Measurements from ENCODE around the gene AATF. TPM values are rescaled to one million over a fixed set of nuclear protein-coding genes. Genes with fewer than 3 reads are reported as not detected.

Gene AATF
- total RNA-seq, 1 donor from 2014 or later: 48.0 TPM

- Mint-ChIP-seq H3K9me3 (peaks cover 6% of the 10 kb centered on the region), H3K4me1 (ENCODE audit: unreplicated experiment) (peaks cover 3% of the 10 kb centered on the region), H3K4me3 (no peak overlapping the region), H3K27ac (no peak overlapping the region), H3K27me3 (no peaks in the 10 kb centered on the region), H3K36me3 (no peaks in the 10 kb centered on the region)
- DNase-seq (ENCODE audit: extremely low spot score, unreplicated experiment): no peak
- no peak for TF ChIP-seq CTCF (conservative IDR thresholded peaks at IDR 0.05)
Observed at GRCh38 chr17:37079735-37080134, 131.0 kb downstream of the AATF start.

- Mint-ChIP-seq H3K27me3 (no peaks in the 10 kb centered on the region), H3K36me3 (peaks cover 5% of the 10 kb centered on the region), H3K27ac (no peak overlapping the region), H3K4me3 (no peak overlapping the region), H3K9me3 (peaks cover 6% of the 10 kb centered on the region), H3K4me1 (ENCODE audit: unreplicated experiment) (peaks cover 3% of the 10 kb centered on the region)
- no peak for TF ChIP-seq CTCF (conservative IDR thresholded peaks at IDR 0.05)
- no peak for DNase-seq (ENCODE audit: extremely low spot score, unreplicated experiment)
Observed at GRCh38 chr17:37081287-37081686, 132.5 kb downstream of the AATF start.

GRCh38 chr17:37082311-37082860 lies 133.6 kb downstream of the AATF start:
- Mint-ChIP-seq H3K36me3 (peaks cover 13% of the 10 kb centered on the region), H3K27ac (no peak overlapping the region), H3K9me3 (peaks cover 6% of the 10 kb centered on the region), H3K4me1 (ENCODE audit: unreplicated experiment) (peaks cover 3% of the 10 kb centered on the region), H3K27me3 (no peaks in the 10 kb centered on the region), H3K4me3 (no peak overlapping the region)
- no peak for TF ChIP-seq CTCF (conservative IDR thresholded peaks at IDR 0.05)
- no peak for DNase-seq (ENCODE audit: extremely low spot score, unreplicated experiment)

- no peak for TF ChIP-seq CTCF (conservative IDR thresholded peaks at IDR 0.05)
- H3K36me3 Mint-ChIP-seq: peaks cover 18% of the 10 kb centered on the region
- H3K4me1 Mint-ChIP-seq (ENCODE audit: unreplicated experiment): peaks cover 8% of the 10 kb centered on the region
- H3K27me3 Mint-ChIP-seq: no peaks in the 10 kb centered on the region
- H3K4me3 Mint-ChIP-seq: no peak overlapping the region
- no peak overlapping the region for H3K27ac Mint-ChIP-seq
- peaks cover 6% of the 10 kb centered on the region for H3K9me3 Mint-ChIP-seq
- DNase-seq (ENCODE audit: extremely low spot score, unreplicated experiment): no peak
Observed at GRCh38 chr17:37082985-37083384, 134.2 kb downstream of the AATF start.

GRCh38 chr17:37083456-37083855 lies 134.7 kb downstream of the AATF start:
- H3K27ac Mint-ChIP-seq: no peak overlapping the region
- no peak for DNase-seq (ENCODE audit: extremely low spot score, unreplicated experiment)
- H3K4me3 Mint-ChIP-seq: no peak overlapping the region
- no peak for TF ChIP-seq CTCF (conservative IDR thresholded peaks at IDR 0.05)
- H3K4me1 Mint-ChIP-seq (ENCODE audit: unreplicated experiment): peaks cover 13% of the 10 kb centered on the region
- H3K9me3 Mint-ChIP-seq: peaks cover 6% of the 10 kb centered on the region
- H3K27me3 Mint-ChIP-seq: no peaks in the 10 kb centered on the region
- H3K36me3 Mint-ChIP-seq: peaks cover 18% of the 10 kb centered on the region

- Mint-ChIP-seq H3K4me1 (ENCODE audit: unreplicated experiment) (peaks cover 20% of the 10 kb centered on the region), H3K9me3 (peaks cover 4% of the 10 kb centered on the region), H3K4me3 (no peak overlapping the region), H3K27ac (no peak overlapping the region), H3K27me3 (no peaks in the 10 kb centered on the region), H3K36me3 (peaks cover 18% of the 10 kb centered on the region)
- no peak for DNase-seq (ENCODE audit: extremely low spot score, unreplicated experiment)
- TF ChIP-seq CTCF (conservative IDR thresholded peaks at IDR 0.05): no peak
Observed at GRCh38 chr17:37084372-37084771, 135.6 kb downstream of the AATF start.
